GM18858 (cell line): ENCODE measurements around the gene ALK.

Source experiments
- ATAC-seq: cut with Tn5 transposase; IDR thresholded peaks from one replicate; pipeline ENCODE4 v1.9.1; 2021; ENCODE audit not compliant: unreplicated experiment

The ALK gene

DNA sequence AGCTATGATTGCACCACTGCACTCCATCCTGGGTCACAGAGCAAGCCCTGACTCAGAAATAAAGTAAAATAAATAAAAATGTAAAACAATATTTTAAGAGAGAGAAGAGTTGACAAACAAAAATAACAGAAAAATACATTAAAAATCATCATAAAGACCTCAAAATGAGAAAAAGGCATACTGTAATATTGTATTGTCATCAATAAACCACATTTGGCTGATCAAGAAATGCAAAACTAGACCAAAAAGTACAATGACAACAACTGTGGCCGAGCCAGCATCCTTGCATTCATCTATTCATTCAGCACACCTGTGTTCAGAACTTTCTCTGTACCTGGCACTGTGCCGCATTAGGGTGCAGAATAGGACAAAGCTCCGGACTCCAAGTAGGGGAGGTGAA, 121.8 kb downstream of the ALK start:
- no peak for ATAC-seq

DNA sequence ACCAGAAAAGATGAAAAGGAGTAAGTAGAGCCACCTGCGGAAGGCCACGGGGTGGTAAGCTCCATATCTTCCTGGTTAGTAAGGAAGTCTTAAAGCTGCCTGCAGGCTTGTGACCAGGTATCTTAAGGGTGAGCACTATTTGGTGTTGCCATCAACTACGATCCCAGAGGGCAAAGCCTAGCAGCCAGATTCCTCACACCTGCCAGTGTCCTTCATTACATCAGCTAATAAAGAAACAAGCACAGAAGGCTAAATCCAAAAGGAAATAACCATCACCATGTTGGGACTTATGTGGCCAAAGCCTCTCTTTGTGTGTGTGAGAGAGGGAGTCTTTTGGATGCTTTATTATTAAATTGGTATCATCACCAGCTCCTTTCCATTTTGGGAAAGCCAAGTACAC, 123.5 kb downstream of the ALK start:
- no peak for ATAC-seq

DNA sequence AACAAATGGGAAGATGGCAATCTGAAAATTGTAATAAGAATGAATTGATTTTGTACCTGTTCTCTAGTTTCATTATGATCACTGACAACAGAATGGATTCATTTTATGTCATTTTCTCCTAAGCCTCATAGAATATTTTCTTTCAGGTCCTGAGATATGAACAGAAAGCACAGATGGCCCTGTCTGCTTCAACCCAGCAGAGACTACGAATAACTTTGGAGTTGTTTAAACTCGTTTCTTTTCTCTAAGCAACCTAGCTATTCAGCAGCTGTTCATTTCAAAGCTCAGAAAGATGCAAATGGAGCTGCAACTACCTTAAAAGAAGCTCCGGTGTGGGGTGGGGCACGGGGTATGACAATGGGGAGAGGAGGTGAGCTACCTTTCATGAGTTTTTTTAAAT, 124.9 kb downstream of the ALK start:
- no peak for ATAC-seq

DNA sequence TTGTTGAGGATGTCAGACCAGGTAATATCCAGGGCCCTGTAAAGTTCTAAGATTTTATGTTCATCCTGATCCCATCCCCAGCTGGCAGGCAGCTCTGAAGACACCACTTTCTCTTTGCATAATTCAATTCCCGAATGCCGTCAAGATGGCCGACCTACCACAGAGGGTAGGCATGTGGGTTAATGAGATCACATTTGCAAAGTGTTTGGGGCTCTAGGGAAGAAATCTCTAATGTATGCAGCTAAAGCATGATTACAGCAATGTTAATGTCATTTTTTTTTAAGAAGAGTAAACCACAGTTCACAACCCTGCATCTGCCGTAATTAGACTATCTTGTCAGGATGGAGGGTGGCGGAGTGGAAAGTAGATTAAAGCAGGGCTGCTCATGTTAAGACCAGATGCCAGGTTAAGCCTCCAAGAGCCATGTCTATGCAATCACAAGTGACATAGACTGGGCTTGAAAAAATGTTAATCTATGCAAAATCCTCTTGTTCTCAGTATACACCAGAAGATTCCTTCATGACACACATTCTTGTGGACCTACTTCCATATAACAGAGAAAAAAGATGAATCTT, 131.4 kb downstream of the ALK start:
- no peak for ATAC-seq

DNA sequence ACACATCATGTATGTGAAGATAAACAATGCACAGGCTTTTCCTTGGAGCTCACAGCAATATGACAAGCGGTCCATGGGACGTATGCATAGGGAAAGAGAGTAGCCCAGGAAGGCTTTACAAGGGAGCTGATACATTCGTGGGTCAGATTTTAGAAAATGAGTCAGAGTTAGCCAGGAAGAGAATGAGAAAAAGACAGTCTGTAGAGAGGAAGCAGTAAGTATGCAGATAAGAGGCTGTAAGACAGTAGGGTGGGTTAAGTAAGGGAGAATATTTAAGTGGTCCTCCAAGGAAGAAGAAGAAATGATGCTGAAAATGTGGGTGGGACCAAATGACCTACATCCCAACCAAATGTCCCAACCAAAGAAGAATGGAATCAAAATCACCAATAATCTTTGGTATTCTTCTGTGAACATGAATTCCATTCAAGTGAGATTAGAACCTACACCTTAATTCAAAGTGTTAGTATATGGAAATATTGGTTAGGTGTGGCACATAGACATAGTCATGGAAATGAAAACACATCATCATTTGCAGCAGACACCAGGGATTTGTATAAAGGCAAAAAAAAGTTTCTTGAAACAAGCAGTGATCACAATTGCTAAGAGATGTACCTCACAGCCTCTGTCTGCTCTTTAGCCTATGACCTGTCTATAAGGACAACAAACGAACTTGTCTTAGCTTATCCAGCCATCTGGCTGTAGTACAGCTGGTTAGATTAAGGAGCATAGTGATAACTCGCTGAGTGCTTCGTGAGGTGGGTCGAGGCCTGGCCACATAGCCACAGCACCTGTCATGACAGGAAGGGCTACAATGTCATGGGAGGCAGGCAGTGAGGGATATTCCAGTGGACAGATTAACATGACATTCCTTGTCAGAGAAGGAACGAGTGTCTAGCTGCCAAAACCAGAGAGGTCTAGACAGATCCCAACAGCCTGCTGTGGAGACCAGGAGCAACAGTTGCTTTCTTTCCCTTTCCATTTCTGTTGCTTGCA, 133.6 kb downstream of the ALK start:
- no peak for ATAC-seq

DNA sequence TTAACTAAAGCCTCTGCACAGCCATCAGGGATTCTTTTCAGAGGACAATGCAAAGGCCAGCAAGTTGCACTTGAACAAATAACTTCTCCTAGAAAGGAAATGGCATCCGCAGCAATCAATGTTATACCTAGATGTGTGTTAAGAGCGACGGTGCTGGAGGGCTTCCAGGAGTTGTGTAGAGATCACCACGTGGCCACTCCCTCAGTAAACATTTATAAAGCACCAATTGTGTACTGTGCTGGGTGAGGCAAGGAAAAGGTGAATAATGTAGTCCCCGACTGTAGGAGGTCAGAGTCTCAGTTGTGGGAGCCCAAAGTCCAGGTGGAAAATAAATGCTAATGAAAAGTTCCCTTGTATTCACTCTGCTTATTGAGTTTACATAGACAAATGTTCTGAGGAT, 135.0 kb downstream of the ALK start:
- no peak for ATAC-seq

DNA sequence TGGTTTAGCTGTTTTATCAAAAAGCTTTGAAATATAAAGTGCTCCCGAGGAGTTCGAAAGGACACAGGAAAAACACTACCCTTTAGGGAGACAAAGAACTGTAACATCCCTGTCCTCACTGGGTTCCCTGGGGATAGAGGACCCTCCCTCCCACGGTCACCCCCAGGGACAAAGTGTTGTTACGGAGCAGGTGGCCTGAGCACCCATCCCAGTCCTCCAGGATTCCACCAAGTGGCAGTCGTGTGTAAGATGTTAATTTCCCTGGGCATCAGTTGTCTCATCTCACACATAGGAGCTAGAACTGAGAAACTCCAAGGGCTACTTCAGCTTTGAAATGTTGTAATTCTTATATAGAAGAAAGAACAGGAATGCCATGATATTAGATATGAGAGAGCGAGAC, 137.7 kb downstream of the ALK start:
- ATAC-seq, result no peak

DNA sequence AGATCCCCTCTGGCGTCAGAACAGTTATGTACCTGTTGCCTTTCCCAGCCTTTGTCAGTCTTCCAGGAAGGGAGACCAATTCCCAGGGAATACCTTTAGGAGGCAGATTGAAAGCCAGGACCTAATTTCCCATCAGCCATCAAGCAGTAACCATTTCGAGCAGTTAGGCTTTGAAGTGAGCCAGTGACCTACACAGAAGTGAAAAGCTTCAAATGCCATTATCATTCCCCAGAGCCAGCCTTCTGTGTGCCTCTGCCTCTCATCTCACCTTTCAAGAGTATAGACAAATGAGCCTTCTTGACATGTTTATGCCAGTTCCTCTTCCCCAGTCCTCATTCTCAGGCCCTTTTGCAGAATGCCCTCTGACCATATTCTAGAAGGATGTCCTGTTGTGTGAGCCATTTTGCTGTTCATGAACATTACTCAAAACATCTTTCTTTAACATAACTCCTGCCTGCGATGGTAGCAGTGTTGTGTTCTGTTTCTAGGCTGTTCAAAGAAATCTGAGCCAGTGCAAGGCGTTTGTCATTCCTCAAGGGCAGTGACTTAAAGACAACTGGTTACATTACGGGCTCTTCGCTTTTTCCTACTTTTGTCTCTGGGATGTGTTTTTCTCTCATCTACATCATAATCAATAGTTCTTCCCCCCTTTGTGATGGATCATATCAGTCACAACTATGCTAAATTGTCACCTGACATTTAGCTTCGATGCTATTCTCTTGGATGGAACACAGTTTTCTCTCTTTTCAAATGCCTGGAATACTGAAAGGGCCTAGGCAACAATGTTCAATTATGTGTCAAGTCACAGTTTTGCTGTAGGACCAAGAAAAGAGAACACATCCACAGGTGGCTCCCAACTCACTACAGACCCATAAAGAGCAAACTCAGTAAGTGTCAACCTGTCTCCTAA, 138.6 kb downstream of the ALK start:
- no peak for ATAC-seq

DNA sequence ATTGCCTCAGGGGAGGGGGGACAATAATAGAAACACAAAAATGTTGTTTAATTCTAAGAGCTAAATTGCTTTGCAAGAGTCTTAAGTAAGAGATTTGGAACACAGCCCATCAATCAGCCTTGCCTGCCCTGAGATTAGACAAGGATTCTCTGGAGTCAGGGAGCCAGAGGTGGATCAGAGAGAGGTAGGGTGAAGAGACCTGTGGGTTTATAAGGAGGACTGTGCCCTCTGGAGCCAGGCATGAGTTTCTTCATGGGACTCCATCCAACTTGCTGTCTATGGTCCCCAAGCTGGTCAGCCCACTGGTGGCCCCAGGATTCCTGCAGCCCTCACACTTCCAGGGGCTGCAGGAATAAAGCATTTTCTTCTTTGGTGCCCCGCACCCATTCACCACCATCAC, 139.3 kb downstream of the ALK start:
- no peak for ATAC-seq

DNA sequence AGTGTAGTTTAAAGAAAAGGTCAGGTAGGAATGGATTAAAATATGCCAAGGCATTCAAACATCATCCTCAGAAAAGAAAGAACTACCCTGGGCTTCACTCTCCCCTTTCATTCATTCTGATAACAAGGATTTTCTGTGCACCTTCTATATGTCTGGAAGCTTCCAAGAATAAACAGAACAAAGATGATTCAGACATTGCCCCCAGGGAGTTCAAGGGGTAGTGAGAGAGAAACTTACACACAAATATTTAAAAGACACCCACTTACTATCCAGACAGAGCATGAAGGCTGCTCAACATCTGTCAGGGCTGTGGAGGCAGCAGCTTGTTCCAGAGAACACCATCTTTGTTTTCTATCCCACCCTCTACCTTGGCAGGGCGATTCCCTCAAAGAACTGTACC, 140.5 kb downstream of the ALK start:
- ATAC-seq, result no peak

DNA sequence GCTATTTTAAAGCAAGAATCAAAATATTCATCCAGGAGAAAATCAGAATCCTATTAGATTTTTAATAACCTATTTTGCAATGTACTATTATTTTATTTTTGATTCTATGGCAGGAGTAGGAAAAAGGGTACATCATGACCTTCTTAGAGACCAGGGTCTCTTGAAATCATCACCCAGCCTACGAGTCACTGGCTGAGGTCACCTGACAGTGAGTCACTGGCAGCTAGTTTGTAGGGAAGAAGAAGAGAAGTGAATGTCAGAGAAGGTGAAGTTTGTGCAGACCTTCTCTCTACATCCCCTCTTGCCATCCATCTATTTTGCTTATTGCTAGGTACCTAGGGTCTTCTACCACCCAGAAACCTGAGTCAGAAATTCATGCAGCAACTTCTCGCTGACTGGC, 144.2 kb downstream of the ALK start:
- no peak for ATAC-seq

DNA sequence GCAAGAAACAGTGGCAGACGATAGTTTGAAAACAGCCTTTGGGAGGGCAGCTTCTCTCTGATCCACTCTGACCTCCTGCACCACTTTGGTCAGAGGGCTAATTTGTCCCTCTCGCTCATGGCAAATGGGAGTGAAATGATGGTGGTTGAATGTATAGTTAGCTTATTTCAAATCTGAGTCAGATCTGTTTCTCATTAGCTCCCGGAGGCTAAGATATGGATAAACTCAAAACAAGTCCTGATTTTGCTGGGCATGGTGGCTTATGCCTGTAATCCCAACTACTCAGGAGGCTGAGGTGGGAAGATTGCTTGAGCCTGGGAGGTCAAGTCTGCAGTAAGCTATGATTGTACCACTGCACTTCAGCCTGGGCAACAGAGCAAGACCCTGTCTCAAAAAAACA, 145.0 kb downstream of the ALK start:
- ATAC-seq, result no peak

DNA sequence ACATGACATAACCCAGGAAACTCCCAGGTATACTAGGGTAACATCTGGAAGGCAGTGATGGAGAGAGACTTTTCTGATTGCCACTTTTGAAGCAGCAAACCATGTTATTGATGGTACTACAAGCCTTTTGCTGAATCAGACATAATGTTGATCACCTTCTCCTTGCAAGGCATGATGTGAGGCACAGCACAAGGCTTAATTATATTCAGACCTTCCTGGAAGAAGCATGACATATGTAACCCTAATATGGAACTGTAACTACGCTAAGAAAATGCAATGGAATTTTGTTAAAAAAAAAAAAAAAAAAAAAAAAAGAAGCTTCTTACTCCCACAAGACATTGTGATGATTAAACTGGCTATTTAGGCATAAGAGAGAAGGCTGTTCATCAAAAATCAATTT, 145.4 kb downstream of the ALK start:
- ATAC-seq, result no peak

DNA sequence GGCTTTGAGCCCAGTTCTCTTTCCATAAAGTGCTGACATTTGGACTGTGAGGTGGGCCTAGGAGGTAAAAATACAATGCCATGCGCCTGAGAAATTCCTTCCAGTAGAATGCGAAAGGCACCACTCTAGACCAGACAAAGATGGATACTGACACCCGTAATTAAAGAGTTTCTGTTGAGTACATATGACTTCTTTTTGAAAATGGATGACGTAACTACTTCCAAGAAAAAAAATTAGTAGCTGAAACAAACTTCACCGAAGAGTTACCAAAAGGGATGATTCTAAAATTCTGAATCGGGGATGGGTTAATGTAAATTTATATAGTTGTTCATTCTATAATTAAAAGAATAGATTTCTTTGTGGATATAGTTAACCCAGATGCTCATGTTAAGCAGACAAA, 146.8 kb downstream of the ALK start:
- no peak for ATAC-seq

DNA sequence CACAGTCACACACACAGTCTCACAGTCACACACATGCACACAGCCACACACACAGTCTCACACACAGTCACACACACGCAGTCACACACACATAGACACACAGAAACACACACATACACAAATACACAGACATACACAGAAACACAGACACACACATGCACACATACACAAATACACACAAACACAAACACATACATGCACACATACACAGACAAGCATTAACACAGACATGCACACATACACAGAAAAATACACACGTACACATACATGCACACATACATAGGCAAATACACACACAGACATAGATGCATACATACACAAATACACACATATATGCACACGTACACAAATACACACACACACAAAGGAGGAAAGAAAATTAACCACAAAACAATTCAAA, 150.5 kb downstream of the ALK start:
- no peak for ATAC-seq

DNA sequence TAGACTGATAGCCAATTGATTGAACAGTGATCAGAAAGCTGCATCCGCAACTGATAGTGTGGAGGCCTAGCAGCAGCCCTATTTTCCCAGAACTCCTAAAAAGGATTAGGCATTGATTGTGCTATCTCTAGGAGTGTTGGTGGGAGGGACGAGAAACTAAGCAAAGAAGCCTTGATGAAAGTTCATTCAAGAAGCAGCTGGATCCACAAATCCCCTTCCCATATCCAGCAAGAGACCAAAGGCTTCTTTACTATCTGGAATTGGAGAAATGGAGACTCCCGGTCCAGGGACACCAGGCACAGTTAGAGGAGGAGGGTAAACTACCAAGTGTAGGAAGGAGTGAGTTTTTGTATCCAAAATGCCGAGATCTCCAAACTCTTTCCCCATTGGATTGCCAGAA, 151.5 kb downstream of the ALK start:
- ATAC-seq, result no peak

DNA sequence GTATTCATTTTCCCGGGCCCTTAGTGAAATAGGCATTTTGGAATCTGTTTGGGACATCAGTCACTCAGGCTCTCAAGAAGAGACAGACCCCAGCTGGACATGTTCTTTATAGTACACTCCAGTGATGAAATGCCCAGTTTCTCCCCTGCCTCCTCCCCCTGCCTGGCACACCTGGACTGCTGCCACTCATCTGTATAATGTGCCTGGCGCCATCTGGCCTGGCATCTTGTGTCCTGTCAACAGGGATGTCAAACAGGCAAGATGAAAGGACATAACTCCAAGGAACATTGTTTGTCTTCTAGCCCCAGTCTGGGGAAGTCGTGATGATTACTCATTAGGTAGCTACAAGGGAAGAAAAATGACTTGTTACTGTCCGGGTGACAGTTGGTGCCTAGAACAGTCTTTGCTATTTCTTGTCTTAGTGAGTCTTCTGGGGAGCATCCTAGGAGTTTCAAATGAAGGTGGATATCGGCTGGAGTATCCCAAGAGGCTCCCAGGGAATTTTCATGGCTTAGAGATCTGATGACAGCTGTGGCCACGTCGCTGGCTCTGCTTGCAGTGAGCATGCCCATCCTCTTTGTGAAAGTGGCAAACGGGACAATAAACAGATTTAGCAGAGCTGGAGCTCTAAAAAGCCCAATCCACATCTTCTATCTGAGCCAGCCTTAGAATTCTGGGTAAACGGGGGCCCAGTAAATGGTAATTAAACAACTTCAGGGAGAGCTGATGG, 153.6 kb downstream of the ALK start:
- ATAC-seq, result no peak

DNA sequence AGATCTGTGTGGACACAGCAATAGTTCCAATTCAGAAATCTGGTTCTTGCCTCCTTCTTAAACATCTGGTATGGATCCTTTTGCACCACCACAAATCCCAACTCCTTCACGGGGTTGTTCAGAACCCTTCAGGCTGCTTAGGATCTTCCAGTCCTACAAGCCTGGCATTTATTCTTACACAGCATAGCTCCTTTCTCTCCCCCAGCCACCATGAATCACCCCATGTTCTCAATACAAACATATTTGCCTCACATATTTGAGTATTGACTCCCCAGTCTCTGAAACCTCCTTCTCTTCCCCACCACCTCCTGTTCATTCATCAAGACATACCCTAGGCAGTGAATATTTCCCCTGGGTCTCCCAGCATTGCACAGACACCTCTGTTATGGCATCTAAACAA, 155.2 kb downstream of the ALK start:
- ATAC-seq, result no peak

DNA sequence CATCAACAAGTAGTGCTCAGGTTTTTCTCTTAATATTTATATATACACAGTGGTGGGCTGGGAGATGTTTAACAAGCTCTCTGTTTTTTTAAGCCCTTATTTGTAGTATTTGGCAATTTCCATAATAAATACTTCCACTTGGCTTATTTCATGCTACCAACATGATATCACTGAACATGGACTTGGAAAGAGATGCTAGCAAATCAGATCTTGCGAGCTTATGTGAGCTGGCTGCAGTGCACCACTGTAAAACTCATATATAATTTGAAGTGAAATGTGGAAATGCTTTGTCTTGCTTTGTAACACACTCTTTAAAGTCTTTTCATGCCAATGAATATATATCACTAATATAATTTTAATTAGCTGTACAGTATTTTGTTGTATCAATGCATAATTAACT, 155.7 kb downstream of the ALK start:
- ATAC-seq, result no peak

DNA sequence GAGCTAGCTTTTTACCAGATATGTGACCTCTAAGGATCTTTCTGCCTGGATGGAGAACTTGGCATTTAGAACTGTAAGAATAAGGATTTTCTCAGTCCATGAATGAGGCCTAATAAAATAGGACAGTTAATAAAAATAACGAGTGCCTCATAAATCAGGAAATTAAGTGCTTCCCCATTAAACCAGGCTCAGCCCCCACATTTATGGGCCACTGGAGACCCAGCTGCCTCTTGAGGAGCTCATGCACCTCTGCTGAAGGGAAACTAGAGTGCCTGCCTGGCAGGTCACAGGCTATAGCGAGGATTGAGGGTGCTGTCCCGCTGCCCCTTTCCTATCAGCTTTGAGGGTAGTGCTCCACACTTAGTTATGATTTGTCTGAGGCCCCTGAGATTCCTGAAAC, 158.0 kb downstream of the ALK start:
- ATAC-seq, result no peak

DNA sequence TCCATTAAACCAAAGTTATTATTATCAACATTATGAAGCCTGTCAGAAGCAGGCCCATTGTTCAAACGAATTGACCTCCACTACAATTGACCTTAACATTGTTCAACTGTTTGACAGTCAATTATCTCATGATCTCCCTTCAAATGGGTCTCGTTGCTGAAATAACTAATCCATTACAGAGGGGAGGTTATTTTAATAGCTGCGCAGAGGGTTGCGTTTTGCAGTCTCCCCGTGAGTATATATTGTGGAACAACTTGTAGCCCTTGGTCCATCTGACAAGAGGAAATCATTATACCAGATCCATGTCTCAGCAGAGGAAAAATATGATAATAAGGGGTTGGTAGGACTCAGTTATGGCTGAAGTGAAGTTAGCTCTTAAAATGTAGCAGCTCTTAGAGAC, 159.1 kb downstream of the ALK start:
- no peak for ATAC-seq
